Ishikawa (cell line): Measurements from ENCODE around the gene APBB2.

ENCODE experiments used
- CEBPB ChIP-seq: IDR thresholded peaks from 2 replicates; pipeline ENCODE4 v1.6.1; 2012
- CREB1 ChIP-seq: IDR thresholded peaks from 2 replicates; pipeline ENCODE4 v1.6.1; 2012; ENCODE audit warnings: low read depth
- EGR1 ChIP-seq: IDR thresholded peaks from 2 replicates; pipeline ENCODE4 v1.6.1; 2012
- EP300 ChIP-seq: IDR thresholded peaks from 2 replicates; pipeline ENCODE4 v1.6.1; 2012; ENCODE audit warnings: borderline replicate concordance
- FOXM1 ChIP-seq: IDR thresholded peaks from 2 replicates; pipeline ENCODE4 v1.6.1; 2012; ENCODE audit warnings: low read depth, borderline replicate concordance
- MAX ChIP-seq: IDR thresholded peaks from 2 replicates; pipeline ENCODE4 v1.6.1; 2012
- NFIC ChIP-seq: IDR thresholded peaks from 2 replicates; pipeline ENCODE4 v1.6.1; 2012
- RAD21 ChIP-seq: IDR thresholded peaks from 2 replicates; pipeline ENCODE4 v1.6.1; 2012; ENCODE audit warnings: low read depth
- REST ChIP-seq: IDR thresholded peaks from 2 replicates; pipeline ENCODE4 v1.6.1; 2012; ENCODE audit warnings: low read depth, mild to moderate bottlenecking
- TAF1 ChIP-seq: IDR thresholded peaks from 2 replicates; pipeline ENCODE4 v1.6.1; 2012; ENCODE audit warnings: low read depth, mild to moderate bottlenecking
- TCF12 ChIP-seq: IDR thresholded peaks from 2 replicates; pipeline ENCODE4 v1.6.1; 2012; ENCODE audit warnings: low read depth
- TEAD4 ChIP-seq: IDR thresholded peaks from 2 replicates; pipeline ENCODE4 v1.6.1; 2012
- USF1 ChIP-seq: IDR thresholded peaks from 2 replicates; pipeline ENCODE4 v1.6.1; 2012
- YY1 ChIP-seq: IDR thresholded peaks from 2 replicates; pipeline ENCODE4 v1.6.1; 2012; ENCODE audit warnings: low read depth
- ZBTB7A ChIP-seq: IDR thresholded peaks from 2 replicates; pipeline ENCODE4 v1.6.1; 2012; ENCODE audit warnings: low read depth

Gene APBB2

GRCh38 chr4:40845154-40845835, 369.0 kb downstream of the APBB2 start:
- TF ChIP-seq ZBTB7A (no peak), USF1 (no peak), MAX (no peak), RAD21 (no peak), YY1 (no peak), EGR1 (no peak), REST (no peak), NFIC (no peak), TEAD4 (no peak), EP300 (no peak), TCF12 (no peak), CEBPB (no peak)

GRCh38 chr4:40844261-40844660, 370.1 kb downstream of the APBB2 start:
- no peak for TF ChIP-seq TAF1
- TF ChIP-seq CEBPB = no peak
- no peak for TF ChIP-seq FOXM1
- TF ChIP-seq CREB1 = no peak
- no peak for TF ChIP-seq TEAD4

- TF ChIP-seq RAD21 (peak; percentile 45), EP300 (no peak)
Observed at GRCh38 chr4:40843696-40844095, 370.6 kb downstream of the APBB2 start.

GRCh38 chr4:40842725-40843423, 371.5 kb downstream of the APBB2 start:
- TF ChIP-seq MAX = no peak
- TF ChIP-seq TEAD4 = no peak

GRCh38 chr4:40842318-40842717, 372.0 kb downstream of the APBB2 start:
- no peak for TF ChIP-seq USF1
- TF ChIP-seq YY1 = no peak

GRCh38 chr4:40840985-40841571, 373.3 kb downstream of the APBB2 start:
- TF ChIP-seq TAF1 (no peak), MAX (no peak), FOXM1 (no peak), REST (no peak), RAD21 (peak; percentile 68), CEBPB (no peak), TEAD4 (peak; percentile 70), NFIC (no peak), EGR1 (peak; percentile 60; the same call in 1 of the 2 replicates), USF1 (no peak), YY1 (peak; percentile 59; the same call in 1 of the 2 replicates), EP300 (no peak)
